C4-2B (cell line): Measurements from ENCODE around the gene COX6A1.

Experiments used
- ZFX ChIP-seq: fragments of 450-650 bp; IDR thresholded peaks from 2 replicates; pipeline ENCODE4 v1.6.1; 2017
- TF ChIP-seq, protein P1 (sequence below): fragments of 450-650 bp; conservative IDR thresholded peaks from 2 replicates; pipeline ENCODE4 v1.5.1; 2017; ENCODE audit warnings: mild to moderate bottlenecking

DNA sequence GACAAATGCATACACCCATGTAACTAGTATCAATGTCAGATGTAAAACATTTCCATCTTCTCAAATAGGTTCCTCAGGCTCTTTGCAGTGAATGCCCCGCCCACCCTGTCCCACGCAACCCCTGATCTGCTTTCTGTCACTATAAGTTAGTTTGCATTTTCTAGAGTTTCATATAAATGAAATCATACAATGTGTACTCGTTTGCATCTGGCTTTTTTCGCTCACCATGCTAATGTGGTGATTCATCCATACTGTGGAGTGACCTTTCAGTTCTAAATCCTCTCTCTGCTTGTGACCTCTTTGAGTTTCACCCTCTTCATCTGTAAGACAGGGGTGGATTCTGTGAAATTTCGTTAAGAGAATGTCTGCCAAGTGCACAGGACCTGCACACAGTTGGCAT is 38.4 kb upstream of the COX6A1 start:
- TF ChIP-seq, protein P1, sequence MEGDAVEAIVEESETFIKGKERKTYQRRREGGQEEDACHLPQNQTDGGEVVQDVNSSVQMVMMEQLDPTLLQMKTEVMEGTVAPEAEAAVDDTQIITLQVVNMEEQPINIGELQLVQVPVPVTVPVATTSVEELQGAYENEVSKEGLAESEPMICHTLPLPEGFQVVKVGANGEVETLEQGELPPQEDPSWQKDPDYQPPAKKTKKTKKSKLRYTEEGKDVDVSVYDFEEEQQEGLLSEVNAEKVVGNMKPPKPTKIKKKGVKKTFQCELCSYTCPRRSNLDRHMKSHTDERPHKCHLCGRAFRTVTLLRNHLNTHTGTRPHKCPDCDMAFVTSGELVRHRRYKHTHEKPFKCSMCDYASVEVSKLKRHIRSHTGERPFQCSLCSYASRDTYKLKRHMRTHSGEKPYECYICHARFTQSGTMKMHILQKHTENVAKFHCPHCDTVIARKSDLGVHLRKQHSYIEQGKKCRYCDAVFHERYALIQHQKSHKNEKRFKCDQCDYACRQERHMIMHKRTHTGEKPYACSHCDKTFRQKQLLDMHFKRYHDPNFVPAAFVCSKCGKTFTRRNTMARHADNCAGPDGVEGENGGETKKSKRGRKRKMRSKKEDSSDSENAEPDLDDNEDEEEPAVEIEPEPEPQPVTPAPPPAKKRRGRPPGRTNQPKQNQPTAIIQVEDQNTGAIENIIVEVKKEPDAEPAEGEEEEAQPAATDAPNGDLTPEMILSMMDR, result no peak
- no peak for TF ChIP-seq ZFX
